Measurements from ENCODE around the gene NEIL3.

The NEIL3 gene

DNA sequence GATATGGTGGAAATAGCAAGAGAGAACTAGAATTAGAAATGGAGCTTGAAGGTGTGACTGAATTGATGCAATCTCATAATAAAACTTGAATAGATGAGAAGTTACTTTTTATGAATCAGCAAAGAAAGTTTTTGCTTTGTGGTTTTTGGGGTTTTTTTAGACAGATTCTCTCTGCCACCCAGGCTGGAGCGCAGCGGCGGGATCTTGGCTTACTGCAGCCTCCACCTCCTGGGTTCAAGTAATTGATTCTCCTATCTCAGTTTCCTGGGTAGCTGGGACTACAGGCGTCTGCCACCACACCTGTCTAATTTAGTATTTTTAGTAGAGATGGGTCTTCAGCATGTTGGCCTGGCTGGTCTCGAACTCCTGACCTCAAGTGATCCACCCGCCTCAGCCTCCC, 23.7 kb upstream of the NEIL3 start:
- TF ChIP-seq, protein P1, sequence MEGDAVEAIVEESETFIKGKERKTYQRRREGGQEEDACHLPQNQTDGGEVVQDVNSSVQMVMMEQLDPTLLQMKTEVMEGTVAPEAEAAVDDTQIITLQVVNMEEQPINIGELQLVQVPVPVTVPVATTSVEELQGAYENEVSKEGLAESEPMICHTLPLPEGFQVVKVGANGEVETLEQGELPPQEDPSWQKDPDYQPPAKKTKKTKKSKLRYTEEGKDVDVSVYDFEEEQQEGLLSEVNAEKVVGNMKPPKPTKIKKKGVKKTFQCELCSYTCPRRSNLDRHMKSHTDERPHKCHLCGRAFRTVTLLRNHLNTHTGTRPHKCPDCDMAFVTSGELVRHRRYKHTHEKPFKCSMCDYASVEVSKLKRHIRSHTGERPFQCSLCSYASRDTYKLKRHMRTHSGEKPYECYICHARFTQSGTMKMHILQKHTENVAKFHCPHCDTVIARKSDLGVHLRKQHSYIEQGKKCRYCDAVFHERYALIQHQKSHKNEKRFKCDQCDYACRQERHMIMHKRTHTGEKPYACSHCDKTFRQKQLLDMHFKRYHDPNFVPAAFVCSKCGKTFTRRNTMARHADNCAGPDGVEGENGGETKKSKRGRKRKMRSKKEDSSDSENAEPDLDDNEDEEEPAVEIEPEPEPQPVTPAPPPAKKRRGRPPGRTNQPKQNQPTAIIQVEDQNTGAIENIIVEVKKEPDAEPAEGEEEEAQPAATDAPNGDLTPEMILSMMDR (conservative IDR thresholded peaks at IDR 0.05; ENCODE audit: control insufficient read depth, insufficient read depth, low read depth, low read length): no peak
- no peak for DNase-seq (ENCODE audit: low read depth)
- no peak overlapping the region for H3K4me3 ChIP-seq (ENCODE audit: control insufficient read depth, low read depth, low read length)

DNA sequence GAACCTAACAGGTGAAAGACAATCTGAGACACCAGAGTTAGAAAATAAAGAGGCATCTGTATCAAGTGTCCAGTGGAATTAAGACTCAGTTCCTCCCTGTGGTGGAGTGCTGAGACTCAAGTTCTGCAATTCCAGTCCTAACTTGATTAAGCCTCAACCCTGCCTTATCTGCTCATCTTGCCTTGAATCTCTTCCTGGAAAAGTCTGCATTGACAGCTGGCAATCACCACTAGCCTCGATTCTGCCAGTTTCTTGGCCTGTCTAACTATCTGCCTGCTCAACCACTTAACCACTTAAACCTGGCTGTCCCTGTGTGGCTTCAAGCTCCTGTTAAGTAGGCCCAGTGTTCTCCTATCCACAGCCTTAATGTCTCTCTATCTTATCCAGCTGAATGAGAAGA, 22.4 kb upstream of the NEIL3 start:
- no peak overlapping the region for H3K4me3 ChIP-seq (ENCODE audit: control insufficient read depth, low read depth, low read length)
- DNase-seq (ENCODE audit: low read depth): no peak
- TF ChIP-seq, protein P1 (conservative IDR thresholded peaks at IDR 0.05; ENCODE audit: control insufficient read depth, insufficient read depth, low read depth, low read length): no peak

DNA sequence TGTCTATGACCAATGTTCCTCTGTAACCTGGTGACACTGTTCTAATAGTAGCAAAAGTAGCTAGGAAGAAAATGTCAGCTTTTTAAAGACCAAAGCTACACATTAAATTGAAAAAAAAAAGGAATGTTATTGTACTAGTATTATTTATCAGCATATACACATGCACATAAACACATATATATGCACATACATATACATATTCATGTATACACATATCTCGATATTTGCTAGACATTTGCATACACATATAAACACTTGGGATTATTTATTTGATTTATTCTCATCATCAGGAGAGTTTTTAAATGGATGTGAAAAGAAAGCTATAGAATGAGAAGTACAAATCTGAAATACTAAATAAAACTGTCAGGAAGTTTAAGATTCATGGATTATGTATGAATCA, 21.3 kb upstream of the NEIL3 start:
- H3K4me3 ChIP-seq (ENCODE audit: control insufficient read depth, low read depth, low read length): no peak overlapping the region
- TF ChIP-seq, protein P1 (conservative IDR thresholded peaks at IDR 0.05; ENCODE audit: control insufficient read depth, insufficient read depth, low read depth, low read length): no peak
- DNase-seq (ENCODE audit: low read depth): no peak

DNA sequence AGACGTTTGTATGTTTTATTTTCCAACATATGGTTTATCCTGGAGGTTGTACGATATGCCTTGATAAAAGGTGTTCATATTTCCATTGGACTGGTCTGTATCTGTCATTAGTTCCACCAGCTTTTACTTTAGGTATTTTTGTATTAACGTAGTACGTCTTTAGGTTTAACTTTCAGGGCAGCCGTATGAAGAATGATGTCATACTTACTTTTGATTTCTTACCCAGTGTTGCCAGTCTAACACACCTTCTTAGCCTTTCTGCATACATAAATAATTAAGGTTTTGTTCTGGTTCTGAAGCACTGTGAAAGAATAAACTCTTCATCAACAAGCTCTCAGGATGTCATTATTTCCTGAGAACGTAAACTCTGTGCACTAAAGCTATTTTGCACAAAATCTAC, 18.9 kb upstream of the NEIL3 start:
- TF ChIP-seq, protein P1 (conservative IDR thresholded peaks at IDR 0.05; ENCODE audit: control insufficient read depth, insufficient read depth, low read depth, low read length): no peak
- DNase-seq (ENCODE audit: low read depth): no peak

DNA sequence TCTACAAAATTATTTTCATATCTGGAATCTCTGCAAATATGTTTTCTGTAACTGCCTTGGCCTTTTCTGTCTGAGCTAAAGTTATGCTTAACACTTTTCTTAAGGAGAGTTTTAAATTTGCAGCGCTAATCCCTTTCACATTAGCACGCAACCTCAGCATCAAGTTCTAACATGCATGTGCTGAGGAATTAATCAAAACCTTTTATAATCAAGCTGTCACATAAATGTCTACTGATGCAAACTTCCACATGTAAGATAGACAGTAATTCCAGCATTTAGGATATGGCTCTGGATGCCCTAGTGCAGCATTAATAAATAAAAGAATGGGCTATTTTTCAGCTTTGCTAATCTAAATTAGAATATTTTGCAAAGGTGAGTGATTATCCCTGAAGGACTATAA, 17.5 kb upstream of the NEIL3 start:
- no peak for DNase-seq (ENCODE audit: low read depth)
- no peak overlapping the region for H3K4me3 ChIP-seq (ENCODE audit: control insufficient read depth, low read depth, low read length)
- TF ChIP-seq, protein P1 (conservative IDR thresholded peaks at IDR 0.05; ENCODE audit: control insufficient read depth, insufficient read depth, low read depth, low read length): no peak

More for the DNA sequence above, 18.9 kb upstream of the NEIL3 start:
- no peak overlapping the region for H3K4me3 ChIP-seq (ENCODE audit: control insufficient read depth, low read depth, low read length)

DNA sequence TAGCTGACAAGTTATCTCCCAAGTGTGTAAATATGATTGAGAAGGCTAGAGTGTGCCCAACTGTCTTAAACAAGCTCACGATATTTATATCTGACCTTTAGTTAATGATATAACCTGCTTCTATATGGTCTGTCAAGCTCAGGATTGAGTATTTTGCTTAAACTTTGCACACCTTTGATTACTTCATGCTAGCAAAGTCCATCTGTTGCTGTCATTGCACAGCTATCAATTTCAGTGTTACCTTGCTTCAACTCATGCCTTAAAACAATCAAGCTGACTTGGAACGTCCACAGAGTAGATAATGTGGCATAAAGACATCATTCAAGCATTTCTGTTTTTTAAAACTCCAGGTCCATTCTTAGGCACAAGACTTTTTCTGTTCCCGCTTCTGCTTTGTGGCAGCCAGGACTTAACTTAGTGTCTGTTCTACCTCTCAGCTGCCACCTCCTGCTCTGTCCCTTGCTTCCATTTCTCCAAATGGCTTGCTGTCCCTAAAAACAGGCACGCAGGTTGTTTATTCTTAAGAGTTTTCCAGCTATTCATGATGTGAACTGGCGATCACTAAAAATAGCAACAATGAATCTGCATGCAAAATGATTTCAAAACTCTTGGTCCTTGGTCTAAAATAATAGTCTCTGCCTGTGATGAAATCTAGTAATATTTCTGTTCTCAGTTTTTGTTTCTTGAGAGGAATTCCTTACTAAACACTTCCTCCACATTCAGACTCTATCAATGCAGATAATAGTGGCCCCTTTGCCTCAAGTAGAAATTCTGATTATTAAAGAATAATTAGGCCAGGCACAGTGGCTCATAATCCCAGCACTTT, 16.3 kb upstream of the NEIL3 start:
- H3K4me3 ChIP-seq (ENCODE audit: control insufficient read depth, low read depth, low read length): no peak overlapping the region
- no peak for DNase-seq (ENCODE audit: low read depth)
- TF ChIP-seq, protein P1 (conservative IDR thresholded peaks at IDR 0.05; ENCODE audit: control insufficient read depth, insufficient read depth, low read depth, low read length): no peak
